GM18858 (cell line): ENCODE measurements around the gene CREB3L2.

Experiments
- ATAC-seq: cut with Tn5 transposase; IDR thresholded peaks from one replicate; pipeline ENCODE4 v1.9.1; 2021; ENCODE audit not compliant: unreplicated experiment

Gene CREB3L2

GRCh38 chr7:137953665-137954470 is 48.0 kb downstream of the CREB3L2 start:
- ATAC-seq, result no peak

- ATAC-seq, result no peak
Measured at GRCh38 chr7:137953043-137953664, 48.7 kb downstream of the CREB3L2 start.

GRCh38 chr7:137952426-137952805 is 49.5 kb downstream of the CREB3L2 start:
- ATAC-seq, result no peak

- ATAC-seq, result no peak
Measured at GRCh38 chr7:137951700-137952425, 50.0 kb downstream of the CREB3L2 start.

GRCh38 chr7:137950967-137951366 is 50.9 kb downstream of the CREB3L2 start:
- no peak for ATAC-seq

GRCh38 chr7:137950263-137950621 is 51.6 kb downstream of the CREB3L2 start:
- no peak for ATAC-seq

GRCh38 chr7:137949416-137950262 is 52.2 kb downstream of the CREB3L2 start:
- ATAC-seq, result no peak

GRCh38 chr7:137948845-137949330 is 53.0 kb downstream of the CREB3L2 start:
- no peak for ATAC-seq

GRCh38 chr7:137948083-137948844 is 53.6 kb downstream of the CREB3L2 start:
- no peak for ATAC-seq

GRCh38 chr7:137947046-137947445 is 54.8 kb downstream of the CREB3L2 start:
- ATAC-seq, result no peak

GRCh38 chr7:137946011-137946410 is 55.9 kb downstream of the CREB3L2 start:
- no peak for ATAC-seq

- no peak for ATAC-seq
Measured at GRCh38 chr7:137944168-137944567, 57.7 kb downstream of the CREB3L2 start.

GRCh38 chr7:137943132-137943551 is 58.7 kb downstream of the CREB3L2 start:
- no peak for ATAC-seq

- no peak for ATAC-seq
Measured at GRCh38 chr7:137942484-137943115, 59.3 kb downstream of the CREB3L2 start.

GRCh38 chr7:137940656-137941518 is 61.0 kb downstream of the CREB3L2 start:
- no peak for ATAC-seq

GRCh38 chr7:137940218-137940617 is 61.7 kb downstream of the CREB3L2 start:
- no peak for ATAC-seq

GRCh38 chr7:137937202-137937560 is 64.7 kb downstream of the CREB3L2 start:
- no peak for ATAC-seq

- no peak for ATAC-seq
Measured at GRCh38 chr7:137936509-137937201, 65.2 kb downstream of the CREB3L2 start.
